SK-N-SH (cell line): ENCODE data around the gene FMO1.

Experiments
- CTCF ChIP-seq: fragments of 200-600 bp; sonication (generic); IDR thresholded peaks from 2 replicates; pipeline ENCODE4 v1.6.1; 2017; ENCODE audit warnings: antibody characterized with exemption, mild to moderate bottlenecking, moderate library complexity
- EZH2phosphoT487 ChIP-seq: fragments of 200-600 bp; sonication (generic); IDR thresholded peaks from 2 replicates; pipeline ENCODE4 v1.6.1; 2017; ENCODE audit warnings: low read depth, mixed run types, mild to moderate bottlenecking, antibody characterized with exemption, moderate library complexity, borderline replicate concordance
- IRF3 ChIP-seq: fragments of 150-350 bp; IDR thresholded peaks from 2 replicates; pipeline ENCODE4 v1.6.1; 2016; ENCODE audit warnings: mild to moderate bottlenecking, low read depth, low read length
- POLR2AphosphoS5 ChIP-seq: IDR thresholded peaks from 2 replicates; pipeline ENCODE4 v1.6.1; 2012; ENCODE audit warnings: low read depth, low read length
- RXRA ChIP-seq: IDR thresholded peaks from 2 replicates; pipeline ENCODE4 v1.4.0; 2012; ENCODE audit warnings: low read depth, mild to moderate bottlenecking, borderline replicate concordance
- YY1 ChIP-seq: IDR thresholded peaks from 2 replicates; pipeline ENCODE4 v1.4.0; 2012; ENCODE audit warnings: low read depth, mild to moderate bottlenecking
- TF ChIP-seq, protein P1 (sequence below): fragments of 150-350 bp; IDR thresholded peaks from 2 replicates; pipeline ENCODE4 v1.6.1; 2017; ENCODE audit warnings: antibody characterized with exemption, low read length, low read depth, borderline replicate concordance

GRCh38 chr1:171248302-171248701, at the start of gene FMO1:
- TF ChIP-seq, protein P1, sequence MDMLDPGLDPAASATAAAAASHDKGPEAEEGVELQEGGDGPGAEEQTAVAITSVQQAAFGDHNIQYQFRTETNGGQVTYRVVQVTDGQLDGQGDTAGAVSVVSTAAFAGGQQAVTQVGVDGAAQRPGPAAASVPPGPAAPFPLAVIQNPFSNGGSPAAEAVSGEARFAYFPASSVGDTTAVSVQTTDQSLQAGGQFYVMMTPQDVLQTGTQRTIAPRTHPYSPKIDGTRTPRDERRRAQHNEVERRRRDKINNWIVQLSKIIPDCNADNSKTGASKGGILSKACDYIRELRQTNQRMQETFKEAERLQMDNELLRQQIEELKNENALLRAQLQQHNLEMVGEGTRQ: no peak
- TF ChIP-seq IRF3 (no peak), EZH2phosphoT487 (no peak), CTCF (no peak), YY1 (no peak), POLR2AphosphoS5 (no peak), RXRA (no peak)
